IPS-18c (cell line): Measurements from ENCODE around the gene TM4SF4.
"Not testable (repeated sequence)": the region's sequence is repeated elsewhere in the genome, so short reads cannot be mapped to it uniquely, and the experiment has no call there.

ENCODE experiments used
- H3K4me3 ChIP-seq: 2 replicates; pipeline ENCODE4 v1.7.0; 2013; ENCODE audit warnings: low read depth, mild to moderate bottlenecking, low read length, moderate library complexity; ENCODE audit not compliant: insufficient read depth
- H3K9me3 ChIP-seq: one replicate; pipeline ENCODE4 v1.6.1; 2013; ENCODE audit warnings: mild to moderate bottlenecking, low read length, moderate library complexity; ENCODE audit not compliant: control insufficient read depth, insufficient read depth

The TM4SF4 gene

DNA sequence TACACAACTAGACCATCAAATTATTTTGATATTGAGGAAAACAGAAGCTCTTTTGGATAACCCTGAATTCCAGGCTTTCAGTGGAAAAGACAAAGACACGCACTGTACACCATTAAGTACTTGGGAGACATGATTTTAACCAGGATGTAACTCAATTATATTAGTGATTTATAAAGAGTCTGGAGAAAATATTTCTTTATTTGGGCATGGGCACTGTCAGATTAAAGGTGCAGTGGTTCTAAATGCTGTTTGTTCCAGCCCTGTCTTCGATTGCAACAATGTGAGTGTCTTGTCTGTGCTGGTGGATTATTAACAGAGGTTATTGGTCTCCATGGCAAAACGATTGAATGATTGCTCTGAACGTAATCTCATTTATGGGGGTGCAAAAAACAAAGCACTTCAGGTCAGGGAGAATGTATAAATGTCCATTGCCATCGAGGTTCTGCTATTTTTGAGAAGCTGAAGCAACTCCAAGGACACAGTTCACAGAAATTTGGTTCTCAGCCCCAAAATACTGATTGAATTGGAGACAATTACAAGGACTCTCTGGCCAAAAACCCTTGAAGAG lies at the start of gene TM4SF4:
Gene TM4SF4, plus strand, starts transcription at position 448 of the 568 bp plus-strand sequence. CDS start 181 bp downstream, outside the sequence.
- no peaks in the 10 kb centered on the region for H3K9me3 ChIP-seq
- no peak within 1 kb of the TSS for H3K4me3 ChIP-seq

GRCh38 chr3:149424918-149425317 lies 49.6 kb upstream of the TM4SF4 start:
- H3K9me3 ChIP-seq: no peaks in the 10 kb centered on the region
- H3K4me3 ChIP-seq: no peak overlapping the region

- H3K4me3 ChIP-seq: no peak overlapping the region
- H3K9me3 ChIP-seq: no peaks in the 10 kb centered on the region
Measured at GRCh38 chr3:149426325-149426724, 48.2 kb upstream of the TM4SF4 start.

GRCh38 chr3:149428087-149428486 lies 46.4 kb upstream of the TM4SF4 start:
- no peak overlapping the region for H3K4me3 ChIP-seq
- no peaks in the 10 kb centered on the region for H3K9me3 ChIP-seq

GRCh38 chr3:149430216-149430615 lies 44.3 kb upstream of the TM4SF4 start:
- Histone ChIP-seq H3K4me3 (no peak overlapping the region), H3K9me3 (no peaks in the 10 kb centered on the region)

GRCh38 chr3:149432149-149432548 lies 42.3 kb upstream of the TM4SF4 start:
- Histone ChIP-seq H3K4me3 (no peak overlapping the region), H3K9me3 (no peaks in the 10 kb centered on the region)

DNA sequence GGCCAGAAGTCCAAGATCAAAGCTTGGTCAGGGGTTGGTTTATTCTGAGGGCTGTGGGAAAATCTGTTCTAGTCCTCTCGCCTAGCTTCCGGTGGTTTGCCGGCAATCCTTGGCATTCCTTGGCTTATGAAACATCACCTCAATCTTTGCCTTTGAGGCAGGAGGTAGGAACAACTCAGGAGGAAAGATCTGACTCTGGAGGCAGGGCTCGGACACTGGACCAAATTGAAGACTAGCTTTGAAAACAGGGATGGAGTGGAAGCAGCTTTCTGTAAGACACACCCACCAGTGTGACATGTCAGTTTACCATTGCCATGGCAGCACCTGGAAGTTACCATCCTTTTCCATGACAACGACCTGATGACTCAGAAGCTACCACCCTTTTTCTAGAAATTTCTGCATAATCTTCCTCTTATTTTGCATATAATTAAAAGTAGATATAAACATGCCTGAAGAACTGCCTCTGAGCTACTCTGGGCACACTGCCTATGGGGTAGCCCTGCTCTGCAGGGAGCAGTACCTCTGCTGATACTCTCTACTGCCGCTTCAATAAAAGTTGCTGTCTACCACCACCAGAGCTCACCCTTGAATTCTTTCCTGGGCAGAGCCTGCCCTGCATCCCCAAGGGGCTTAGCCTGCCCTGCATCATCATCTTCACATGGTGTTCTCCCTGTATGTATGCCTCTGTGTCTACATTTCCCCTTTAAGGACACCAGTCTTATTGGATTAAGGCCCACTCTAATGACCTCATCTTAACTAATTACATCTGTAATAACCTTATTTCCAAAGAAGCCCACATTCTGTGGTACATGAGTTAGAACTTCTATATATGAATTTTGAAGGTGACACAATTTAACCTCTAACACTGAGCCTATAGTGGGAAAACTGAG lies 38.3 kb upstream of the TM4SF4 start:
- H3K9me3 ChIP-seq: no peaks in the 10 kb centered on the region
- no peak overlapping the region for H3K4me3 ChIP-seq

DNA sequence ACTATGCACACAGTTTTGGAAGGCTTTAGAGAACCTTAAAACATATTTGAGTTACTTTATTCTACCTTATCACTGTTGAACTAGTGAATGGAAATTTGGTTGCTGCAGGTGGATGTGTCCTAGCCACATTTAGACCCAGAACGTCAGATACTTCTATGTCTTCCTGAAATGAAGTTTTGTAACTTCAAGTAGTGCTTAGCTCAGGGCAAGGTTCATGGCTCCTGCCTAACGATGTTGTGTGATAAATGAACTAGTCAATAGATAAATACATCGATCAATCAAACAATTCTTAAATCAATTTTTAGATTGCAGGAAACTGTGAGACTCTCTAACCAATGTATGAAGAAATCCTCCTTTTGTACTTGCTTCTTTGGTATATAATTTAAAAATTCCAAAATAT lies 37.2 kb upstream of the TM4SF4 start:
- Histone ChIP-seq H3K4me3 (no peak overlapping the region), H3K9me3 (no peaks in the 10 kb centered on the region)

DNA sequence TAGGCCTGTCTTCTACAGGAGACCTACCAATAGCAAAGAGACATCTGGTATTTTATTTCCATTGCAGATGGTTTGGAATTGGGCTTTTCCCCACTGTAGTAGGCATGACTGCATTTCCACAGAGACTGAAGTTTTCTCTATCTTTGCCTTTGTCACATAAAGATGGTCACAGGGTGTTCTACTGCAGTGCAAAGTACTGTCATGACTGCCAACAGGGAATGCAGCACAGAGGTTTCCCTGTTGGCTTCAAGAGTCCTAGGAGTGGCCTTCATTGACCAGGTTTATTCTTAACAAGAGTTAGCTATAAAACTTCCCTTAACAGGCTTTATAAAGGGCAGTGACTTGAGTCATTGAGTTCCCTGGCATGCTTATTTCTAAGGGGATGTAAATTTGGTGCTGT lies 36.8 kb upstream of the TM4SF4 start:
- H3K9me3 ChIP-seq: no peaks in the 10 kb centered on the region
- no peak overlapping the region for H3K4me3 ChIP-seq

DNA sequence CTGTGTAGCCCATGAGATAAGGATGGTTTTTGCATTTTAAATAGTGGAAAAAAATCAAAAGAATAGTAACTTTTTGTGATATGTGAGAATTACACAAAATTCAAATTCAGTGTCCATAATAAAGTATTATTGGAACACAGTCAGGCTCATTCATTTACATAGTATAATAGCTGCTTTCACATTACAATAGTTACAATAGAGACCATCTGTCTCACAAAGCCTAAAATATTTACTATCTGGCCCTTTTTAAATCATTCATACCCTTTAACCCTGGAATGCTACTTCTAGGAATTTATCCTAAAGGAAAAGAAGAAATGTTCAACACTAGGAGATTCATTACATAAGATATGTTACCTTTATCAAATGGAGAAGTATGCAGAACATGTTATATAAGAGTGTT lies 35.5 kb upstream of the TM4SF4 start:
- Histone ChIP-seq H3K9me3 (no peaks in the 10 kb centered on the region), H3K4me3 (no peak overlapping the region)

GRCh38 chr3:149441642-149442041 lies 32.9 kb upstream of the TM4SF4 start:
- Histone ChIP-seq H3K4me3 (no peak overlapping the region), H3K9me3 (no peaks in the 10 kb centered on the region)

DNA sequence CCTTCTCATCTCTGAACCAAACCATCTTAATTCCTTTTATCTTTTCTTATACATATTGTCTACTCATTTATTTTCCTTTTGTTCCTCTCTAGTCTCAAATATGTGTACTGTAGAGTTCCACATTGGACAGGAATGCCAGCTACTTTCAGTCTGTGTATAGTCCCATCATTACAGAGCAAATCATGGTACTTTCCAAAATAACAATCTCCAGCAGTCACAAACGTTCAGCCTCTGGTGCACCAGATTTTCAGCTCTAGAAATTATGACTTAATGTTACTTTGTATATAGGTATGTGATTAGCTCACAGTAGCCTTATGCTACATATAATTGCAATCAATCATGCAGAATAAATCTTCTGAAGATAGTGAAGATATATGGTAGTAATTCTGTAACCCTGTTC lies 32.5 kb upstream of the TM4SF4 start:
- no peak overlapping the region for H3K4me3 ChIP-seq

GRCh38 chr3:149442851-149443544 lies 31.5 kb upstream of the TM4SF4 start:
- no peak overlapping the region for H3K4me3 ChIP-seq
- H3K9me3 ChIP-seq: no peaks in the 10 kb centered on the region

More for the DNA sequence above, 32.5 kb upstream of the TM4SF4 start:
- H3K9me3 ChIP-seq: no peaks in the 10 kb centered on the region

GRCh38 chr3:149443545-149443912 lies 31.0 kb upstream of the TM4SF4 start:
- H3K9me3 ChIP-seq: no peaks in the 10 kb centered on the region
- H3K4me3 ChIP-seq: no peak overlapping the region

- not testable (repeated sequence) for H3K9me3 ChIP-seq
Measured at GRCh38 chr3:149444867-149445266, 29.6 kb upstream of the TM4SF4 start.

GRCh38 chr3:149448331-149448831 lies 26.1 kb upstream of the TM4SF4 start:
- peaks cover 5% of the 10 kb centered on the region for H3K9me3 ChIP-seq
- H3K4me3 ChIP-seq: no peak overlapping the region

More at GRCh38 chr3:149444867-149445266, 29.6 kb upstream of the TM4SF4 start:
- not testable (repeated sequence) for H3K4me3 ChIP-seq

- peaks cover 5% of the 10 kb centered on the region for H3K9me3 ChIP-seq
- H3K4me3 ChIP-seq: no peak overlapping the region
Measured at GRCh38 chr3:149449182-149449581, 25.3 kb upstream of the TM4SF4 start.

- Histone ChIP-seq H3K9me3 (peaks cover 5% of the 10 kb centered on the region), H3K4me3 (no peak overlapping the region; the same call in 1 of the 2 replicates)
Measured at GRCh38 chr3:149449799-149450198, 24.7 kb upstream of the TM4SF4 start.
